H9 (cell line): ENCODE results near the gene ANO2. TPM values are rescaled to one million over a fixed set of nuclear protein-coding genes. Genes with fewer than 3 reads are reported as not detected.
A peak's percentile ranks its signal among the peaks of the same experiment; 100 is the strongest.

Experiments used
- DNase-seq: peaks from one replicate; pipeline ENCODE4 v3.0.0-alpha.2; 2017
- H2AFZ ChIP-seq: one replicate; pipeline ENCODE4 v1.6.1; 2013; ENCODE audit warnings: mild to moderate bottlenecking, low read length, control low read depth, moderate library complexity
- H2AK5ac ChIP-seq: 2 replicates; pipeline ENCODE4 v1.6.1; 2013; ENCODE audit warnings: low read length, control low read depth, mixed read lengths; ENCODE audit not compliant: insufficient read length
- H2BK120ac ChIP-seq: one replicate; pipeline ENCODE4 v1.6.1; 2013; ENCODE audit warnings: low read depth, mild to moderate bottlenecking, low read length, control low read depth, inconsistent platforms; ENCODE audit not compliant: poor library complexity, severe bottlenecking
- H2BK12ac ChIP-seq: 2 replicates; pipeline ENCODE4 v1.6.1; 2013; ENCODE audit warnings: low read length, control low read depth, mixed read lengths, low read depth; ENCODE audit not compliant: insufficient read length
- H2BK15ac ChIP-seq: 2 replicates; pipeline ENCODE4 v1.6.1; 2013; ENCODE audit warnings: low read depth, low read length, control low read depth
- H2BK20ac ChIP-seq: one replicate; pipeline ENCODE4 v1.6.1; 2013; ENCODE audit warnings: low read depth, mild to moderate bottlenecking, low read length, control low read depth, inconsistent platforms; ENCODE audit not compliant: poor library complexity, severe bottlenecking
- H2BK5ac ChIP-seq: 2 replicates; pipeline ENCODE4 v1.6.1; 2013; ENCODE audit warnings: low read length, control low read depth, mixed read lengths; ENCODE audit not compliant: insufficient read length
- H3K14ac ChIP-seq: 2 replicates; pipeline ENCODE4 v1.6.1; 2013; ENCODE audit warnings: low read length, control low read depth; ENCODE audit not compliant: insufficient read depth
- H3K18ac ChIP-seq: 2 replicates; pipeline ENCODE4 v1.6.1; 2013; ENCODE audit warnings: low read depth, mild to moderate bottlenecking, mixed read lengths, low read length, control low read depth; ENCODE audit not compliant: insufficient read length
- H3K23ac ChIP-seq: 2 replicates; pipeline ENCODE4 v1.6.1; 2013; ENCODE audit warnings: low read length, control low read depth, mixed read lengths, low read depth; ENCODE audit not compliant: insufficient read length
- H3K23me2 ChIP-seq: 2 replicates; pipeline ENCODE4 v1.6.1; 2013; ENCODE audit warnings: low read depth, mild to moderate bottlenecking, mixed read lengths, low read length, control low read depth; ENCODE audit not compliant: insufficient read length, poor library complexity, severe bottlenecking
- H3K27ac ChIP-seq: 2 replicates; pipeline ENCODE4 v1.5.1; 2013; ENCODE audit warnings: low read length, control low read depth, mixed read lengths, low read depth; ENCODE audit not compliant: insufficient read length
- H3K27me3 ChIP-seq: 2 replicates; pipeline ENCODE4 v1.6.1; 2013; ENCODE audit warnings: low read length, control low read depth, inconsistent platforms; ENCODE audit not compliant: insufficient read depth
- H3K4ac ChIP-seq: 2 replicates; pipeline ENCODE4 v1.6.1; 2013; ENCODE audit warnings: low read depth, mild to moderate bottlenecking, control low read depth, inconsistent platforms, low read length, moderate library complexity
- H3K4me1 ChIP-seq: 2 replicates; pipeline ENCODE4 v1.6.1; 2013; ENCODE audit warnings: low read length, control low read depth, inconsistent platforms; ENCODE audit not compliant: insufficient read depth
- H3K4me2 ChIP-seq: 2 replicates; pipeline ENCODE4 v1.6.1; 2013; ENCODE audit warnings: low read length, control low read depth, mixed read lengths; ENCODE audit not compliant: insufficient read length, insufficient read depth
- H3K56ac ChIP-seq: 2 replicates; pipeline ENCODE4 v1.6.1; 2013; ENCODE audit warnings: low read depth, mild to moderate bottlenecking, mixed read lengths, low read length, control low read depth; ENCODE audit not compliant: insufficient read length
- H3K79me1 ChIP-seq: 2 replicates; pipeline ENCODE4 v1.6.1; 2013; ENCODE audit warnings: low read depth, mild to moderate bottlenecking, moderate library complexity, low read length, control low read depth, inconsistent platforms; ENCODE audit not compliant: insufficient read depth, poor library complexity, severe bottlenecking
- H3K79me2 ChIP-seq: 2 replicates; pipeline ENCODE4 v1.6.1; 2013; ENCODE audit warnings: low read length, control low read depth, inconsistent platforms; ENCODE audit not compliant: insufficient read depth
- H3K9ac ChIP-seq: 2 replicates; pipeline ENCODE4 v1.6.1; 2013; ENCODE audit warnings: low read length, control low read depth, mixed read lengths; ENCODE audit not compliant: insufficient read length; ENCODE audit errors: extremely low read depth
- H3K9me3 ChIP-seq: one replicate; pipeline ENCODE4 v1.6.1; 2013; ENCODE audit warnings: low read depth, low read length, inconsistent platforms; ENCODE audit not compliant: control insufficient read depth
- H3T11ph ChIP-seq: one replicate; pipeline ENCODE4 v1.6.1; 2013; ENCODE audit warnings: mild to moderate bottlenecking, low read length, control low read depth, inconsistent platforms
- H4K20me1 ChIP-seq: one replicate; pipeline ENCODE4 v1.6.1; 2013; ENCODE audit not compliant: control insufficient read depth, insufficient read length, insufficient read depth
- H4K5ac ChIP-seq: 2 replicates; pipeline ENCODE4 v1.6.1; 2013; ENCODE audit warnings: low read depth, mild to moderate bottlenecking, mixed read lengths, low read length, control low read depth; ENCODE audit not compliant: insufficient read length
- H4K8ac ChIP-seq: replicated peaks from 2 replicates; pipeline ENCODE4 v1.6.1; 2013; ENCODE audit warnings: low read length, control low read depth, mixed read lengths, low read depth; ENCODE audit not compliant: insufficient read length
- H4K91ac ChIP-seq: 2 replicates; pipeline ENCODE4 v1.6.1; 2013; ENCODE audit warnings: low read depth, mild to moderate bottlenecking, moderate library complexity, mixed read lengths, low read length, control low read depth; ENCODE audit not compliant: insufficient read length
- H3K27ac Mint-ChIP-seq, 3 experiments: 2 replicates in 2 of 3; 3 replicates in 1 of 3; pipeline ENCODE4 v1.8.0; 2020 to 2021; ENCODE audit warnings: mixed read lengths in 3 of 3, mild to moderate bottlenecking in 1 of 3, moderate library complexity in 1 of 3
- H3K27me3 Mint-ChIP-seq: 2 replicates; pipeline ENCODE4 v1.8.0; 2021; ENCODE audit warnings: low read depth, mild to moderate bottlenecking, moderate library complexity, mixed read lengths
- H3K36me3 Mint-ChIP-seq, 3 experiments: 2 replicates in 2 of 3; 3 replicates in 1 of 3; pipeline ENCODE4 v1.8.0; 2020 to 2021; ENCODE audit warnings: low read depth in 3 of 3, mixed read lengths in 3 of 3; ENCODE audit not compliant: insufficient read depth in 1 of 3
- H3K4me1 Mint-ChIP-seq, 2 experiments: 2 replicates each; pipeline ENCODE4 v1.8.0; 2020; ENCODE audit warnings: mixed read lengths in 2 of 2
- H3K4me3 Mint-ChIP-seq, 2 experiments: 2 replicates in 1 of 2; 3 replicates in 1 of 2; pipeline ENCODE4 v1.8.0; 2020 to 2021; ENCODE audit warnings: mild to moderate bottlenecking in 2 of 2, mixed read lengths in 2 of 2, moderate library complexity in 1 of 2
- H3K9me3 Mint-ChIP-seq, 2 experiments: 2 replicates in 1 of 2; 3 replicates in 1 of 2; pipeline ENCODE4 v1.8.0; 2020; ENCODE audit warnings: mild to moderate bottlenecking in 2 of 2, mixed read lengths in 2 of 2, moderate library complexity in 1 of 2
- WGBS: extraction: QIAGEN DNeasy Blood & Tissue Kit; methylation state at CpG from one replicate; pipeline ENCODE4 v1.1.7; 2013; ENCODE audit warnings: missing lambda C conversion rate, low lambda C conversion rate, mixed read lengths; ENCODE audit not compliant: insufficient read length; ENCODE audit errors: extremely low coverage; 5-methylcytosine and 5-hydroxymethylcytosine counted together
- total RNA-seq: library from RNA; stranded (reverse); gene quantifications from 2 replicates; pipeline ENCODE4 v1.2.1, GENCODE V29; 2021
- TF ChIP-seq, protein P1 (sequence below): fragments of 200-600 bp; sonication (generic); conservative IDR thresholded peaks from 3 replicates; pipeline ENCODE4 v1.8.0; 2021; ENCODE audit warnings: antibody characterized with exemption, mild to moderate bottlenecking

ANO2 gene
- total RNA-seq, 1 experiment from 2014 or later: 3.8 TPM

DNA sequence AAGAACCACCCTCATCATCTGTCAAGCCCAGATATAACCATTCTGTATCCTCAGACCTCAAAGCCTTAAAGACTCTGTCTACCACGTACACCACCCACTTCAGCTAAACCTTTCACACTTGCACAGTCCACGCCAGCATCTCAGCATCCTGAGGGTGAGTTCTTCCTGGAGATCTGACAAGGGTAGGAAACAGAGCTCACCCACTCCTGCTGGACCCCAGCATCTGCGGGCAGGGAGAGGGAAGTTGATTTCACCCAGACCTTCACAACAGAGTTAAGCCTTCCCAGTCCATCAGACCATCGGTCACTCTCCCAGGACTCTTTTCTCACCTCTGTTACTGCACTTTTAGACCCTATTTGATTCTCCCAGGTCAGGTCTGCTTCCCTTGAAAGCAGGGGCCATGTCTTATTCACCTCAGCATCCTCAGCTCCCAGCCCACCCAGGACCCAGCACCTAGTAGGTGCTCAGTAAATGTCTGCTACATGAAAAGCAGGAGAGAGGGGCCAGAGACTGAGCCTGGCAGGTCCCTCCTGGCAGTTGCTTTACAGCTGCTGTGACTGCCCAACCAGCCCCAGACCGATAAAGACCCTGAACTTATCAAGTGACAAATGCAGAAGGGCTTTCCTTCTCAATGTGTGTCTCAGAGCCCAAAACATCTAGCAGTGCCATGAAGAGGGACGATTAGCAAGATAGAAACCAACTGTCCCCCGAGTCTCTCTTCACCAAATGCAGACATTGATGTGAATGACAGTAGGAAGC is 34.1 kb downstream of the ANO2 start:
- H2BK120ac ChIP-seq: no peak overlapping the region
- no peak overlapping the region for H2BK15ac ChIP-seq
- H3K23me2 ChIP-seq: no peaks in the 10 kb centered on the region
- H2BK5ac ChIP-seq: no peak overlapping the region
- no peak overlapping the region for H3K9ac ChIP-seq
- H3K27ac ChIP-seq: no peak overlapping the region
- no peak overlapping the region for H4K91ac ChIP-seq
- Mint-ChIP-seq H3K4me1 (peaks cover 0 to 2% of the 10 kb centered on the region in 2 experiments; a peak in 1 of 4 replicates), H3K9me3 (no peaks in the 10 kb centered on the region), H3K4me3 (no peak overlapping the region), H3K27ac (no peak overlapping the region), H3K36me3 (no peaks in the 10 kb centered on the region), H3K27me3 (peaks cover 2% of the 10 kb centered on the region)
- H3K14ac ChIP-seq: no peak overlapping the region
- H3K79me1 ChIP-seq: no peaks in the 10 kb centered on the region
- H4K20me1 ChIP-seq: no peaks in the 10 kb centered on the region
- WGBS: no CpG with 5 or more reads among the region's 7 CpGs
- TF ChIP-seq, protein P1, sequence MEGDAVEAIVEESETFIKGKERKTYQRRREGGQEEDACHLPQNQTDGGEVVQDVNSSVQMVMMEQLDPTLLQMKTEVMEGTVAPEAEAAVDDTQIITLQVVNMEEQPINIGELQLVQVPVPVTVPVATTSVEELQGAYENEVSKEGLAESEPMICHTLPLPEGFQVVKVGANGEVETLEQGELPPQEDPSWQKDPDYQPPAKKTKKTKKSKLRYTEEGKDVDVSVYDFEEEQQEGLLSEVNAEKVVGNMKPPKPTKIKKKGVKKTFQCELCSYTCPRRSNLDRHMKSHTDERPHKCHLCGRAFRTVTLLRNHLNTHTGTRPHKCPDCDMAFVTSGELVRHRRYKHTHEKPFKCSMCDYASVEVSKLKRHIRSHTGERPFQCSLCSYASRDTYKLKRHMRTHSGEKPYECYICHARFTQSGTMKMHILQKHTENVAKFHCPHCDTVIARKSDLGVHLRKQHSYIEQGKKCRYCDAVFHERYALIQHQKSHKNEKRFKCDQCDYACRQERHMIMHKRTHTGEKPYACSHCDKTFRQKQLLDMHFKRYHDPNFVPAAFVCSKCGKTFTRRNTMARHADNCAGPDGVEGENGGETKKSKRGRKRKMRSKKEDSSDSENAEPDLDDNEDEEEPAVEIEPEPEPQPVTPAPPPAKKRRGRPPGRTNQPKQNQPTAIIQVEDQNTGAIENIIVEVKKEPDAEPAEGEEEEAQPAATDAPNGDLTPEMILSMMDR: no peak
- no peak overlapping the region for H4K8ac ChIP-seq
- no peak overlapping the region for H2AK5ac ChIP-seq
- H3K4me2 ChIP-seq: no peak overlapping the region
- H3T11ph ChIP-seq: no peak overlapping the region
- H3K4ac ChIP-seq: no peak overlapping the region
- no peak overlapping the region for H2BK12ac ChIP-seq
- H3K27me3 ChIP-seq: no peaks in the 10 kb centered on the region
- H3K56ac ChIP-seq: no peak overlapping the region
- no peaks in the 10 kb centered on the region for H3K79me2 ChIP-seq
- H3K23ac ChIP-seq: no peak overlapping the region
- H2AFZ ChIP-seq: no peak overlapping the region
- H2BK20ac ChIP-seq: no peak overlapping the region
- peak; percentile 15 for DNase-seq
- no peaks in the 10 kb centered on the region for H3K9me3 ChIP-seq
- H4K5ac ChIP-seq: no peak overlapping the region
- H3K18ac ChIP-seq: no peak overlapping the region
- no peaks in the 10 kb centered on the region for H3K4me1 ChIP-seq
